Measurements from ENCODE around the gene HOXD11. TPM values are rescaled to one million over a fixed set of nuclear protein-coding genes. Genes with fewer than 3 reads are reported as not detected.
A peak's percentile ranks its signal among the peaks of the same experiment; 100 is the strongest.

The HOXD11 gene
- total and polyA plus RNA-seq, 2 of the 13 experiments (the other 11 are each of a cell fraction or from before 2014, with no cell fraction given), result not detected

DNA sequence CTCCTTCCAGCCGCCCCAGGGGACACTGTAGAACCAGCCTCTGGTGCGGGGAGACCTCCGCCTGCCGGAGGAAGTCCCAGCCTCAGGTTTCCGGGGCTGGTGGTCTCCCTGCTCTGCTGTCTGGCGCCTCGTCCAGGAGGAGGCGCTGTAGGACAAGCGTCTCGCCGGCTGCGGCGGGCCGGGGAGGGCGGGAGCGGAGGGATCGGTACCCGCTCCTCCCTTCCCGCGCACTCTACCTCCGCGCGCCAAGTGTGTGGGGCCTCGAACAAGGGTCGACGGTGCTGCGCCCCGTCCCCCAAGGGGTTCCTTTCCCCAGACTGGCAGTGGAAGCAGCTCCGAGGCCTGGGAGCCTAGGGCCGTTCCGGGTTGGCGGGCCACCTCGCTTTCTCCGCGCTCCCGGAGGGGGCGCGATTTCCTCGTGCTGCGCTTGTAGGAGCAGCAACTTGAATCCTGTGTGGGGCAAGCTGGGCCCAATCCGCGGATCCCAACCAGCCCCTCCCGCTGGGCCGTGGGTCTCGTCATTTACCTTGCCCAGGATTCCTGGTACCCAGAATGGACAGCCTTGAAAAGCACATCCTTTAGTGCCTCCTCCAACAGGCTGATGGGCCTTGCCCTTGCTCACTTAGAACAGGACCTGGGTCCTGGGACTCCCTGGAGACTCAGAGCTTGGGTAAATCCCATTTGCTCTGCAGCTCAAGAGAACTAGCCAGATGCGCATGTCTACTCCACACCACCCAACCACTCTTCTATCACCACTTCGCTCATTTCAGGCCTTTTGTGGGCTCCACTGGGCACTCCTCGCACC is 33.6 kb downstream of the HOXD11 start (continued):
- TF ChIP-seq, protein P1, sequence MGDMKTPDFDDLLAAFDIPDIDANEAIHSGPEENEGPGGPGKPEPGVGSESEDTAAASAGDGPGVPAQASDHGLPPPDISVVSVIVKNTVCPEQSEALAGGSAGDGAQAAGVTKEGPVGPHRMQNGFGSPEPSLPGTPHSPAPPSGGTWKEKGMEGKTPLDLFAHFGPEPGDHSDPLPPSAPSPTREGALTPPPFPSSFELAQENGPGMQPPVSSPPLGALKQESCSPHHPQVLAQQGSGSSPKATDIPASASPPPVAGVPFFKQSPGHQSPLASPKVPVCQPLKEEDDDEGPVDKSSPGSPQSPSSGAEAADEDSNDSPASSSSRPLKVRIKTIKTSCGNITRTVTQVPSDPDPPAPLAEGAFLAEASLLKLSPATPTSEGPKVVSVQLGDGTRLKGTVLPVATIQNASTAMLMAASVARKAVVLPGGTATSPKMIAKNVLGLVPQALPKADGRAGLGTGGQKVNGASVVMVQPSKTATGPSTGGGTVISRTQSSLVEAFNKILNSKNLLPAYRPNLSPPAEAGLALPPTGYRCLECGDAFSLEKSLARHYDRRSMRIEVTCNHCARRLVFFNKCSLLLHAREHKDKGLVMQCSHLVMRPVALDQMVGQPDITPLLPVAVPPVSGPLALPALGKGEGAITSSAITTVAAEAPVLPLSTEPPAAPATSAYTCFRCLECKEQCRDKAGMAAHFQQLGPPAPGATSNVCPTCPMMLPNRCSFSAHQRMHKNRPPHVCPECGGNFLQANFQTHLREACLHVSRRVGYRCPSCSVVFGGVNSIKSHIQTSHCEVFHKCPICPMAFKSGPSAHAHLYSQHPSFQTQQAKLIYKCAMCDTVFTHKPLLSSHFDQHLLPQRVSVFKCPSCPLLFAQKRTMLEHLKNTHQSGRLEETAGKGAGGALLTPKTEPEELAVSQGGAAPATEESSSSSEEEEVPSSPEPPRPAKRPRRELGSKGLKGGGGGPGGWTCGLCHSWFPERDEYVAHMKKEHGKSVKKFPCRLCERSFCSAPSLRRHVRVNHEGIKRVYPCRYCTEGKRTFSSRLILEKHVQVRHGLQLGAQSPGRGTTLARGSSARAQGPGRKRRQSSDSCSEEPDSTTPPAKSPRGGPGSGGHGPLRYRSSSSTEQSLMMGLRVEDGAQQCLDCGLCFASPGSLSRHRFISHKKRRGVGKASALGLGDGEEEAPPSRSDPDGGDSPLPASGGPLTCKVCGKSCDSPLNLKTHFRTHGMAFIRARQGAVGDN (CRISPR knock-in tag; IDR thresholded peaks at IDR 0.05), result peak; percentile 91
- TF ChIP-seq, protein P2, sequence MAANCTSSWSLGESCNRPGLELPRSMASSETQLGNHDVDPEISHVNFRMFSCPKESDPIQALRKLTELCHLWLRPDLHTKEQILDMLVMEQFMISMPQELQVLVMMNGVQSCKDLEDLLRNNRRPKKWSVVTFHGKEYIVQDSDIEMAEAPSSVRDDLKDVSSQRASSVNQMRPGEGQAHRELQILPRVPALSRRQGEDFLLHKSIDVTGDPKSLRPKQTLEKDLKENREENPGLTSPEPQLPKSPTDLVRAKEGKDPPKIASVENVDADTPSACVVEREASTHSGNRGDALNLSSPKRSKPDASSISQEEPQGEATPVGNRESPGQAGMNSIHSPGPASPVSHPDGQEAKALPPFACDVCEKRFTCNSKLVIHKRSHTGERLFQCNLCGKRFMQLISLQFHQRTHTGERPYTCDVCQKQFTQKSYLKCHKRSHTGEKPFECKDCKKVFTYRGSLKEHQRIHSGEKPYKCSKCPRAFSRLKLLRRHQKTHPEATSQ (CRISPR knock-in tag; IDR thresholded peaks at IDR 0.05; ENCODE audit: borderline replicate concordance), result peak; percentile 8; the same call in 1 of the 2 replicates
- TF ChIP-seq MXD1 (CRISPR knock-in tag; IDR thresholded peaks at IDR 0.05) (0 out of 2 replicates have a peak, but pooled peaks have one; percentile 5), ZBED4 (CRISPR knock-in tag; IDR thresholded peaks at IDR 0.05; ENCODE audit: borderline replicate concordance) (peak; percentile 84), HMG20A (CRISPR knock-in tag; IDR thresholded peaks at IDR 0.05; ENCODE audit: borderline replicate concordance) (no peak), GTF3A (CRISPR knock-in tag; conservative IDR thresholded peaks at IDR 0.05) (peak; percentile 86), NRL (CRISPR knock-in tag; IDR thresholded peaks at IDR 0.05; ENCODE audit: borderline replicate concordance) (peak; percentile 90), MAFG (CRISPR knock-in tag; IDR thresholded peaks at IDR 0.05) (no peak; the same call in 1 of the 2 replicates), SUZ12 (IDR thresholded peaks at IDR 0.05; ENCODE audit: low read depth, low read length) (no peak), GATAD2A (CRISPR knock-in tag; IDR thresholded peaks at IDR 0.05) (peak; percentile 62), HMGA1 (CRISPR knock-in tag; conservative IDR thresholded peaks at IDR 0.05) (no peak), TERF1 (CRISPR knock-in tag; IDR thresholded peaks at IDR 0.05) (peak; percentile 37; the same call in 1 of the 2 replicates), DR1 (CRISPR knock-in tag; IDR thresholded peaks at IDR 0.05) (no peak; the same call in 1 of the 2 replicates)
- TF ChIP-seq, protein P3, sequence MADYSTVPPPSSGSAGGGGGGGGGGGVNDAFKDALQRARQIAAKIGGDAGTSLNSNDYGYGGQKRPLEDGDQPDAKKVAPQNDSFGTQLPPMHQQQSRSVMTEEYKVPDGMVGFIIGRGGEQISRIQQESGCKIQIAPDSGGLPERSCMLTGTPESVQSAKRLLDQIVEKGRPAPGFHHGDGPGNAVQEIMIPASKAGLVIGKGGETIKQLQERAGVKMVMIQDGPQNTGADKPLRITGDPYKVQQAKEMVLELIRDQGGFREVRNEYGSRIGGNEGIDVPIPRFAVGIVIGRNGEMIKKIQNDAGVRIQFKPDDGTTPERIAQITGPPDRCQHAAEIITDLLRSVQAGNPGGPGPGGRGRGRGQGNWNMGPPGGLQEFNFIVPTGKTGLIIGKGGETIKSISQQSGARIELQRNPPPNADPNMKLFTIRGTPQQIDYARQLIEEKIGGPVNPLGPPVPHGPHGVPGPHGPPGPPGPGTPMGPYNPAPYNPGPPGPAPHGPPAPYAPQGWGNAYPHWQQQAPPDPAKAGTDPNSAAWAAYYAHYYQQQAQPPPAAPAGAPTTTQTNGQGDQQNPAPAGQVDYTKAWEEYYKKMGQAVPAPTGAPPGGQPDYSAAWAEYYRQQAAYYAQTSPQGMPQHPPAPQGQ (CRISPR knock-in tag; IDR thresholded peaks at IDR 0.05; ENCODE audit: borderline replicate concordance), result no peak
